Measurements from ENCODE around the gene CCDC136. TPM values are rescaled to one million over a fixed set of nuclear protein-coding genes. Genes with fewer than 3 reads are reported as not detected.

The CCDC136 gene
- total RNA-seq, 1 experiment from 2014 or later = 31.1 TPM

GRCh38 chr7:128774921-128775320, 16.8 kb upstream of the CCDC136 start:
- TF ChIP-seq, protein P1, sequence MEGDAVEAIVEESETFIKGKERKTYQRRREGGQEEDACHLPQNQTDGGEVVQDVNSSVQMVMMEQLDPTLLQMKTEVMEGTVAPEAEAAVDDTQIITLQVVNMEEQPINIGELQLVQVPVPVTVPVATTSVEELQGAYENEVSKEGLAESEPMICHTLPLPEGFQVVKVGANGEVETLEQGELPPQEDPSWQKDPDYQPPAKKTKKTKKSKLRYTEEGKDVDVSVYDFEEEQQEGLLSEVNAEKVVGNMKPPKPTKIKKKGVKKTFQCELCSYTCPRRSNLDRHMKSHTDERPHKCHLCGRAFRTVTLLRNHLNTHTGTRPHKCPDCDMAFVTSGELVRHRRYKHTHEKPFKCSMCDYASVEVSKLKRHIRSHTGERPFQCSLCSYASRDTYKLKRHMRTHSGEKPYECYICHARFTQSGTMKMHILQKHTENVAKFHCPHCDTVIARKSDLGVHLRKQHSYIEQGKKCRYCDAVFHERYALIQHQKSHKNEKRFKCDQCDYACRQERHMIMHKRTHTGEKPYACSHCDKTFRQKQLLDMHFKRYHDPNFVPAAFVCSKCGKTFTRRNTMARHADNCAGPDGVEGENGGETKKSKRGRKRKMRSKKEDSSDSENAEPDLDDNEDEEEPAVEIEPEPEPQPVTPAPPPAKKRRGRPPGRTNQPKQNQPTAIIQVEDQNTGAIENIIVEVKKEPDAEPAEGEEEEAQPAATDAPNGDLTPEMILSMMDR (conservative IDR thresholded peaks at IDR 0.05) = no peak
- no peaks in the 10 kb centered on the region for H3K23me2 ChIP-seq (ENCODE audit: insufficient read length, low read depth, low read length, poor library complexity, severe bottlenecking)
- H3K9ac ChIP-seq (ENCODE audit: extremely low read depth, insufficient read length, low read length) = no peak overlapping the region
- Mint-ChIP-seq H3K36me3 (ENCODE audit: insufficient read depth in 1 of 3, low read depth in 3 of 3) (peaks cover 28 to 41% (median 39%) of the 10 kb centered on the region in 3 experiments), H3K27ac (no peak overlapping the region), H3K4me3 (no peak overlapping the region), H3K27me3 (ENCODE audit: low read depth) (peaks cover 10% of the 10 kb centered on the region), H3K9me3 (peaks cover 13 to 14% of the 10 kb centered on the region in 2 experiments), H3K4me1 (no peaks in the 10 kb centered on the region)
- no peak overlapping the region for H2BK12ac ChIP-seq (ENCODE audit: insufficient read length, low read depth, low read length)
- no peak for DNase-seq
- H3K27me3 ChIP-seq (ENCODE audit: insufficient read depth, low read length) = no peaks in the 10 kb centered on the region
- H4K5ac ChIP-seq (ENCODE audit: insufficient read length, low read depth, low read length) = no peak overlapping the region
- no CpG with 5 or more reads among the region's 7 CpGs for WGBS (ENCODE audit: extremely low coverage, insufficient read length, low lambda C conversion rate)
- no peak overlapping the region for H3K4me2 ChIP-seq (ENCODE audit: insufficient read depth, insufficient read length, low read length)
- H3K9me3 ChIP-seq (ENCODE audit: control insufficient read depth, low read depth, low read length) = no peaks in the 10 kb centered on the region
- H3K4me1 ChIP-seq (ENCODE audit: insufficient read depth, low read length) = no peaks in the 10 kb centered on the region
- no peak overlapping the region for H3K27ac ChIP-seq (ENCODE audit: insufficient read length, low read depth, low read length)
- no peak overlapping the region for H4K8ac ChIP-seq (replicated peaks; ENCODE audit: insufficient read length, low read depth, low read length)
- no peak overlapping the region for H2AFZ ChIP-seq (ENCODE audit: low read length)
- H2BK20ac ChIP-seq (ENCODE audit: low read depth, low read length, poor library complexity, severe bottlenecking) = no peak overlapping the region
- H3K79me2 ChIP-seq (ENCODE audit: insufficient read depth, low read length) = no peaks in the 10 kb centered on the region
- H4K91ac ChIP-seq (ENCODE audit: insufficient read length, low read depth, low read length) = no peak overlapping the region
- H2BK120ac ChIP-seq (ENCODE audit: low read depth, low read length, poor library complexity, severe bottlenecking) = no peak overlapping the region
- H2BK5ac ChIP-seq (ENCODE audit: insufficient read length, low read length) = no peak overlapping the region
- H4K20me1 ChIP-seq (ENCODE audit: control insufficient read depth, insufficient read depth, insufficient read length) = no peaks in the 10 kb centered on the region
- H3K4ac ChIP-seq (ENCODE audit: low read depth, low read length) = no peak overlapping the region
- H3K14ac ChIP-seq (ENCODE audit: insufficient read depth, low read length) = no peak overlapping the region
- H3K79me1 ChIP-seq (ENCODE audit: insufficient read depth, low read depth, low read length, poor library complexity, severe bottlenecking) = no peaks in the 10 kb centered on the region
- H3K23ac ChIP-seq (ENCODE audit: insufficient read length, low read depth, low read length) = no peak overlapping the region
- no peak overlapping the region for H3T11ph ChIP-seq (ENCODE audit: low read length)
- H2AK5ac ChIP-seq (ENCODE audit: insufficient read length, low read length) = no peak overlapping the region
- no peak overlapping the region for H3K56ac ChIP-seq (ENCODE audit: insufficient read length, low read depth, low read length)
- H2BK15ac ChIP-seq (ENCODE audit: low read depth, low read length) = no peak overlapping the region
- H3K18ac ChIP-seq (ENCODE audit: insufficient read length, low read depth, low read length) = no peak overlapping the region
